Osteoblast (primary cell): ENCODE data around the gene FAAP100. TPM values are rescaled to one million over a fixed set of nuclear protein-coding genes. Genes with fewer than 3 reads are reported as not detected.

ENCODE experiments used
- DNase-seq: peaks from one replicate; pipeline ENCODE4 v3.0.0; 2011; ENCODE audit warnings: low spot score, mixed read lengths; ENCODE audit not compliant: insufficient read length; ENCODE audit errors: missing footprints
- H2AFZ ChIP-seq: 2 replicates; pipeline ENCODE4 v1.6.0; 2011; ENCODE audit warnings: mild to moderate bottlenecking, low read length
- H3K27ac ChIP-seq: 2 replicates; pipeline ENCODE4 v1.5.1; 2011; ENCODE audit warnings: mild to moderate bottlenecking, low read depth, low read length, moderate library complexity
- H3K27me3 ChIP-seq: 2 replicates; pipeline ENCODE4 v1.6.0; 2012; ENCODE audit warnings: mild to moderate bottlenecking, control low read depth, inconsistent platforms, low read length, moderate library complexity; ENCODE audit not compliant: insufficient read depth
- H3K36me3 ChIP-seq: 2 replicates; pipeline ENCODE4 v1.5.1; 2011; ENCODE audit warnings: mild to moderate bottlenecking, low read length, control low read depth, moderate library complexity; ENCODE audit not compliant: insufficient read depth
- H3K4me1 ChIP-seq: 2 replicates; pipeline ENCODE4 v1.5.1; 2011; ENCODE audit warnings: mild to moderate bottlenecking, low read length, control low read depth, moderate library complexity; ENCODE audit not compliant: insufficient read depth
- H3K4me2 ChIP-seq: 2 replicates; pipeline ENCODE4 v1.6.0; 2011; ENCODE audit warnings: mild to moderate bottlenecking, low read length; ENCODE audit not compliant: insufficient read depth
- H3K4me3 ChIP-seq: fragments of 200-600 bp; sonication (generic); 3 replicates; pipeline ENCODE4 v1.5.1; 2012; ENCODE audit warnings: mild to moderate bottlenecking, low read length, inconsistent platforms; ENCODE audit not compliant: insufficient read depth
- H3K79me2 ChIP-seq: 2 replicates; pipeline ENCODE4 v1.6.0; 2012; ENCODE audit warnings: mild to moderate bottlenecking, low read length, control low read depth, inconsistent platforms; ENCODE audit not compliant: insufficient read depth
- H3K9me3 ChIP-seq: 2 replicates; pipeline ENCODE4 v1.5.1; 2011; ENCODE audit warnings: low read depth, low read length, control low read depth
- H4K20me1 ChIP-seq: 2 replicates; pipeline ENCODE4 v1.6.0; 2012; ENCODE audit warnings: mild to moderate bottlenecking, low read length, control low read depth; ENCODE audit not compliant: insufficient read depth
- total RNA-seq: library from RNA; depleted of rRNA; stranded (reverse); fragments of >200 nt; gene quantifications from 2 replicates; pipeline ENCODE4 v1.2.3, GENCODE V29; 2012
- TF ChIP-seq, protein P1 (sequence below): IDR thresholded peaks from 2 replicates; pipeline ENCODE4 v1.5.1; 2011; ENCODE audit warnings: mild to moderate bottlenecking, low read depth, low read length, moderate library complexity; ENCODE audit errors: extremely low read depth

FAAP100 gene
- total RNA-seq, 1 donor = 44.5 TPM

DNA sequence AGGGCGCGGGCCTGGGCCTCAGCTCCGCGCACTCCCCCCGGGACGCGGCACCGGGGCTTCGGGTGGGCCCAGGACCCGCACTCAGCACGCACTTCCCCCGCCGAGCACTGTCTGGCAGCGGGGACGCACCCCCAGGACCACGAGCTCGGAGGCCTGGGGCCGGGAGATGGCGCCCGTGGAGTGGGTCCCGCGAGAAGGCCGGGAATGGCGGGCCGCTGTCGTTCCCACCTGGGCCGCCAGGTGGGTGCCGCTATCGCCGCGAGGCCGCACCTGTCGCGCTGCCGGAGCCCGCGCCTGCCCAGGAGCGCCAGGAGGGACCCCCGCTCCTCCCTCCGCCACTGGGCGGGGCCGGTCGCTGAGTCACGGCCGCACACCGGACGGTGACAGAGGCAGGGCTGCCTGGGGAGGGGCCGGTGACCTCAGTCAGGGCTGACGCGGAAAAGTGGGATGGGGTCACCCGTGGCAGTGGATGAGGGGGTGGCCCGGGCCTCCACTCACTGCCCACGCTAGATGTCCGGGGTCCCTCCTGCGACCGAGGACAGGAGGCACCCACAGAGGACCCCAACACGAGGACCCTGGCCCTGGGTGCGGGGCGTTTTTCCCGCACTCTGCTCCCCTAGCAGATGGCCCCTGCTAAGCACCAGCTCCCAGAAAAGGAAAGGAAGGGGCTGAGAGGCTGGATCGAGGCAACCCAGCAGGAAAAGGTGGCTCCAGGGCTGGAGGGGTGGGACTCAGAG lies 32.7 kb downstream of the FAAP100 start:
- no peaks in the 10 kb centered on the region for H3K36me3 ChIP-seq
- H3K4me3 ChIP-seq = peak overlapping the region; percentile 68
- H3K4me1 ChIP-seq = peaks cover 42% of the 10 kb centered on the region
- H2AFZ ChIP-seq = no peak overlapping the region
- H3K9me3 ChIP-seq = no peaks in the 10 kb centered on the region
- no peak overlapping the region for H3K27ac ChIP-seq
- TF ChIP-seq, protein P1, sequence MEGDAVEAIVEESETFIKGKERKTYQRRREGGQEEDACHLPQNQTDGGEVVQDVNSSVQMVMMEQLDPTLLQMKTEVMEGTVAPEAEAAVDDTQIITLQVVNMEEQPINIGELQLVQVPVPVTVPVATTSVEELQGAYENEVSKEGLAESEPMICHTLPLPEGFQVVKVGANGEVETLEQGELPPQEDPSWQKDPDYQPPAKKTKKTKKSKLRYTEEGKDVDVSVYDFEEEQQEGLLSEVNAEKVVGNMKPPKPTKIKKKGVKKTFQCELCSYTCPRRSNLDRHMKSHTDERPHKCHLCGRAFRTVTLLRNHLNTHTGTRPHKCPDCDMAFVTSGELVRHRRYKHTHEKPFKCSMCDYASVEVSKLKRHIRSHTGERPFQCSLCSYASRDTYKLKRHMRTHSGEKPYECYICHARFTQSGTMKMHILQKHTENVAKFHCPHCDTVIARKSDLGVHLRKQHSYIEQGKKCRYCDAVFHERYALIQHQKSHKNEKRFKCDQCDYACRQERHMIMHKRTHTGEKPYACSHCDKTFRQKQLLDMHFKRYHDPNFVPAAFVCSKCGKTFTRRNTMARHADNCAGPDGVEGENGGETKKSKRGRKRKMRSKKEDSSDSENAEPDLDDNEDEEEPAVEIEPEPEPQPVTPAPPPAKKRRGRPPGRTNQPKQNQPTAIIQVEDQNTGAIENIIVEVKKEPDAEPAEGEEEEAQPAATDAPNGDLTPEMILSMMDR = peak; percentile 10
- peaks cover 6% of the 10 kb centered on the region for H3K27me3 ChIP-seq
- peak overlapping the region; percentile 81 for H3K4me2 ChIP-seq
- H3K79me2 ChIP-seq = peaks cover 41% of the 10 kb centered on the region
- H4K20me1 ChIP-seq = peaks cover 50% of the 10 kb centered on the region
- no peak for DNase-seq

DNA sequence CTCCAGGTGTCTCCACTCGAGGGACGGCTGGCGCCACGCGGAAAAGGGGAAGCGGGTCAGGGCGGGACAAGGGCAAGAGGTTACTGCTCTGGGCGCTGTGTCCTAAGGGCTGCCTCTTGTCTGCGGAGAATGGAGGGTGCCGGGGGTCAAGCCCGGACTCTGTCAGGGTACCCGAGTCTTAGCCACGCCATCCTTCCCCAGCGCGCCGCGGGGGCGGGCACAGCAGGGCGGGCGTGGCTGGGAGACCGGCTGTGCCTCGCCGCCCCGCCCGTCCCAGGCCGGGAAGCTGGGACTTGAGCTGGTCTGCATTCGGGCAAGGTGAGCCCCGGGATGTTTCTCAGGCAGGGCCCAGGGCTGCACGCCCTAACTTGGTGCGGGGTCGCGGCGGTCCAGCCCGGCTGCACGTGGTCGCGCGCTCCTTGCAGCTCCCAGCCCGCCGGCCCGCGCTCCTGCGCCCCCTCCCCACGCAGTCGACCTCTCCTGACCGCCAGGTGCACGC lies 33.3 kb downstream of the FAAP100 start:
- H3K9me3 ChIP-seq = no peaks in the 10 kb centered on the region
- H3K4me1 ChIP-seq = peaks cover 46% of the 10 kb centered on the region
- H4K20me1 ChIP-seq = peaks cover 44% of the 10 kb centered on the region
- DNase-seq = peak; percentile 97
- no peaks in the 10 kb centered on the region for H3K36me3 ChIP-seq
- H3K4me3 ChIP-seq = peak overlapping the region; percentile 68
- TF ChIP-seq, protein P1 = no peak
- H3K79me2 ChIP-seq = peaks cover 41% of the 10 kb centered on the region
- H3K27ac ChIP-seq = no peak overlapping the region
- H2AFZ ChIP-seq = no peak overlapping the region
- peaks cover 3% of the 10 kb centered on the region for H3K27me3 ChIP-seq
- H3K4me2 ChIP-seq = peak overlapping the region; percentile 81

DNA sequence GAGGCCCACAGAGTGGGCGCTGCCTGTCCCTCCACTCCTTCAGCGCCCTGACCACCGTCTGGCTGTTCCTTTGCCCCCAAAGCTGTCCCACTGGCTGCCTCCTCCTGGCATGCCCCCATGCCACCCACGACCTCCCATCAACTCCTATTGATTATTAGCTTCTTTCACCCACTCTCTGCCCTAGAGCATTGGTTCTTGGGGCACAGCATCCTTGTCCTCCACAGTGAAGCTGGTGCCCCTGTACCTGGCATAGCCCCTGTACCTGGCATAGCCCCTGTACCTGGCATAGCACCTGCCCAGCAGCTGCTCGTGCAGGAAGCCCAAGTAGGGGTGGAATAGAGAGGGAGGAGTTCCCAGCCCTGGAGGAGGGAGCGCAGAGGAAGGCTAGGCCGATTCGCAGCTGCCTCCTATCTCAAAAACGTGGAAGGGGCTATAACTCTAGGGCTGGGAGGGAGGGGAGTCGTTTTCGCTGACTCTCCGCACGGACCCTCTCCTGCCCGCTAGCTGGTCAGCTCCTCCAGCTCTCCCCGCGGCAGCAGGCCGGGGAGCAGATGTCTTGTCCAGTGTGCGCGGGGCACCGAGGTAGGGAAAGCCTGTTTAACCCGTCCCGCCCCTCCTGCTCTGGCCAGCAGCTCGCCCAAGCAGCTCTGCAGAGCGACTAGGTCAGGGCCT lies 33.9 kb downstream of the FAAP100 start:
- H3K27me3 ChIP-seq = no peaks in the 10 kb centered on the region
- H3K4me1 ChIP-seq = peaks cover 44% of the 10 kb centered on the region
- H3K79me2 ChIP-seq = peaks cover 42% of the 10 kb centered on the region
- peak; percentile 91 for DNase-seq
- no peaks in the 10 kb centered on the region for H3K36me3 ChIP-seq
- peak overlapping the region; percentile 81 for H3K4me2 ChIP-seq
- H3K4me3 ChIP-seq = peak overlapping the region; percentile 68
- H2AFZ ChIP-seq = no peak overlapping the region
- H3K27ac ChIP-seq = no peak overlapping the region
- TF ChIP-seq, protein P1 = no peak
- H4K20me1 ChIP-seq = peaks cover 40% of the 10 kb centered on the region
- H3K9me3 ChIP-seq = no peaks in the 10 kb centered on the region
